ENCODE measurements around the gene HGS. TPM values are rescaled to one million over a fixed set of nuclear protein-coding genes. Genes with fewer than 3 reads are reported as not detected.

Gene HGS
- total RNA-seq, 2 experiments from 2014 or later, result 118 to 127 TPM

GRCh38 chr17:81662002-81662401 is 21.8 kb upstream of the HGS start:
- ChIA-PET POLR2A (interaction anchor here (1.0 to 2.6 kb wide), 3 partner anchors 21 to 149 kb away, joined by 3 to 22 read pairs (median 3); partner anchors contain the start of genes ACTG1, ARL16 and HGS), CTCF (no interaction called here)
- Mint-ChIP-seq H3K4me3 (no peak overlapping the region), H3K27me3 (no peaks in the 10 kb centered on the region), H3K9me3 (no peaks in the 10 kb centered on the region), H3K4me1 (ENCODE audit: low read depth) (peaks cover 42% of the 10 kb centered on the region), H3K27ac (peak overlapping the region; percentile 90), H3K36me3 (ENCODE audit: low read depth) (peaks cover 17% of the 10 kb centered on the region)
- DNase-seq, result no peak
- intact Hi-C loops (cut with DNase I, micrococcal nuclease), result no loop called here
- Histone ChIP-seq H3K9me3 (ENCODE audit: control insufficient read depth in 1 of 2, insufficient read depth in 1 of 2, low read length in 2 of 2) (no peaks in the 10 kb centered on the region), H3K4me1 (ENCODE audit: insufficient read depth, low read length) (peaks cover 51% of the 10 kb centered on the region), H3K4me3 (ENCODE audit: low read length) (no peak overlapping the region), H3K27ac (ENCODE audit: low read depth in 1 of 2, low read length in 2 of 2) (peak overlapping the region in 1 of 2 donors; percentile 23), H3K27me3 (ENCODE audit: control insufficient read depth in 1 of 2, insufficient read depth in 2 of 2, low read length in 2 of 2) (no peaks in the 10 kb centered on the region), H3K36me3 (ENCODE audit: insufficient read depth, low read length) (peaks cover 12% of the 10 kb centered on the region)
- no peak for TF ChIP-seq CTCF (IDR thresholded peaks at IDR 0.05)
- no peak for ATAC-seq (ENCODE audit: poor library complexity)

- Mint-ChIP-seq H3K27me3 (no peaks in the 10 kb centered on the region), H3K27ac (peak overlapping the region; percentile 14), H3K4me1 (ENCODE audit: low read depth) (peaks cover 50% of the 10 kb centered on the region), H3K4me3 (peak overlapping the region; percentile 54), H3K9me3 (no peaks in the 10 kb centered on the region), H3K36me3 (ENCODE audit: low read depth) (peaks cover 29% of the 10 kb centered on the region)
- peak overlapping the region in 1 of 2 donors; percentile 40 for H3K27ac ChIP-seq (ENCODE audit: low read depth in 1 of 2, low read length in 2 of 2)
- no peak for TF ChIP-seq CTCF (IDR thresholded peaks at IDR 0.05)
- intact Hi-C loops (cut with DNase I, micrococcal nuclease), result no loop called here
- no peak overlapping the region for H3K4me3 ChIP-seq (ENCODE audit: low read length)
- ChIA-PET CTCF (no interaction called here), POLR2A (interaction anchor here (0.8 to 2.6 kb wide), 4 partner anchors 19 to 51 kb away, joined by 3 to 22 read pairs (median 4); partner anchors contain the start of genes ARL16, HGS, NPLOC4 and TSPAN10)
- H3K4me1 ChIP-seq (ENCODE audit: insufficient read depth, low read length), result peaks cover 63% of the 10 kb centered on the region
- DNase-seq, result no peak
- H3K36me3 ChIP-seq (ENCODE audit: insufficient read depth, low read length), result peaks cover 15% of the 10 kb centered on the region
- H3K27me3 ChIP-seq (ENCODE audit: control insufficient read depth in 1 of 2, insufficient read depth in 2 of 2, low read length in 2 of 2), result no peaks in the 10 kb centered on the region
- ATAC-seq (ENCODE audit: poor library complexity), result no peak
- no peaks in the 10 kb centered on the region for H3K9me3 ChIP-seq (ENCODE audit: control insufficient read depth in 1 of 2, insufficient read depth in 1 of 2, low read length in 2 of 2)
Measured at GRCh38 chr17:81664051-81664470, 19.8 kb upstream of the HGS start.

DNA sequence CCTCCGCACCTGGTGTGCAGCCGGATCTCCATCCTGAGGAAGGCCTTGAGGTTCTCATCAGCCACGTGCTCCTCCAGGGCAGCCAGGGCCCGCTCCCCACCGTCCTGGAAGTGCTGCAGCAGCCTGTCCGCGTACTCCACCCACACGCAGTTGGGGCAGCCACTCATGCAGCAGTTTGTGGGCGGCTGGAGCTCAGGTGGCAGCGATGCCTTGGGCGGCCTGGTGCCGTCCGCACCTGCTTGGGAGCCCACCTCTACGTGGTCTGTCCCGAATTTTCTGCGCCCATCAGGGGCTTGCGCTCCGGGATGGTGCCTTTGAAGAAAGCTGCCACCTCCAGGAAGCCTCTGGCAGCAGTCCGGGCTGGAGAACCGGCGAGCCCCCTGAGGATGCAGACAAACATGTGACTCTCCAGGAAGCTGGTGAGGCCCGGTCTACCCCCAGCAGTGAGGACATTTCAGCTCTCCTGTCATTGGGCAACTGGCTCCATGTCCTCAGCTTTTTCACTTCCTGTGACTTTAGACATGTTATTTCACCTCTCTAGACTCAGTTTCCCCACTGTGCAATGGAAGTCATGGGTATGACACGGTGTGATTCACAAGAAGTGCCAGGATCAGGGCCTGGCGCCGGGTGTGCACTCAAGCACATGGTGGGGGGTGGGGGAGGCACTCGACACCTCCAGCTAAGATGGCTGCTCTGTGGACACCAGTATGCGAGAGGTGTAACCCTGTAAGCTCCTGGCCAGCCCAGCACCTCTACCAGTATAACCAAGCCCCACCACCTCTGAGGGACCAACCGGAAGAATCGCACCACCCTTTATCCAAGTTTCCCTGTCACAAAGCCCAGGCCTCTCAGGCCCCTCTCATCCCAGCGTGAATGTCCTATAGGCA is 18.4 kb upstream of the HGS start:
- Mint-ChIP-seq H3K9me3 (no peaks in the 10 kb centered on the region), H3K36me3 (ENCODE audit: low read depth) (peaks cover 36% of the 10 kb centered on the region), H3K4me3 (peak overlapping the region; percentile 94), H3K4me1 (ENCODE audit: low read depth) (peaks cover 50% of the 10 kb centered on the region), H3K27me3 (no peaks in the 10 kb centered on the region), H3K27ac (peak overlapping the region; percentile 91)
- H3K4me1 ChIP-seq (ENCODE audit: insufficient read depth, low read length), result peaks cover 67% of the 10 kb centered on the region
- peak overlapping the region; percentile 73 to 85 for H3K27ac ChIP-seq (ENCODE audit: low read depth in 1 of 2, low read length in 2 of 2)
- ChIA-PET POLR2A (interaction anchor here (0.7 to 3.0 kb wide), 4 partner anchors 18 to 153 kb away, joined by 3 to 25 read pairs (median 6); partner anchors contain the start of genes ACTG1, ARL16, HGS and MRPL12), CTCF (no interaction called here)
- no peaks in the 10 kb centered on the region for H3K9me3 ChIP-seq (ENCODE audit: control insufficient read depth in 1 of 2, insufficient read depth in 1 of 2, low read length in 2 of 2)
- no peak for TF ChIP-seq CTCF (IDR thresholded peaks at IDR 0.05)
- H3K4me3 ChIP-seq (ENCODE audit: low read length), result peak overlapping the region; percentile 90
- ATAC-seq (ENCODE audit: poor library complexity), result peak; percentile 22
- intact Hi-C loops (cut with DNase I, micrococcal nuclease), result loop anchor here (1.0 to 5.0 kb wide), 4 partner anchors 18 to 37 kb away; partner anchors contain the start of genes NPLOC4 (in 2 of the 2), TSPAN10 (in 2 of the 2), ARL16 (in 1 of the 2) and MRPL12 (in 1 of the 2)
- H3K27me3 ChIP-seq (ENCODE audit: control insufficient read depth in 1 of 2, insufficient read depth in 2 of 2, low read length in 2 of 2), result no peaks in the 10 kb centered on the region
- peaks cover 28% of the 10 kb centered on the region for H3K36me3 ChIP-seq (ENCODE audit: insufficient read depth, low read length)
- peak in 10 of 14 experiments; percentile 17 to 66 (median 31) for DNase-seq

Measured in CD4-positive, alpha-beta T cell (primary cell).